ENCODE measurements around the gene MRGPRF. TPM values are rescaled to one million over a fixed set of nuclear protein-coding genes. Genes with fewer than 3 reads are reported as not detected.
A peak's percentile ranks its signal among the peaks of the same experiment; 100 is the strongest.

MRGPRF gene
- total RNA-seq, 2 donors from 2014 or later = 3.0 to 17.9 TPM

- Histone ChIP-seq H3K27me3 (no peaks in the 10 kb centered on the region), H3K27ac (no peak overlapping the region), H3K9ac (ENCODE audit: low read depth in 2 of 2, low read length in 2 of 2) (no peak overlapping the region), H3K4me3 (no peak overlapping the region), H3K36me3 (no peaks in the 10 kb centered on the region), H3K9me3 (no peaks in the 10 kb centered on the region), H3K4me1 (no peaks in the 10 kb centered on the region)
- peak; percentile 12 for DNase-seq
- intact Hi-C loops (cut with DNase I) = no loop called here
- no peak for TF ChIP-seq CTCF (IDR thresholded peaks at IDR 0.05)
Observed at GRCh38 chr11:68999093-68999747, 13.8 kb downstream of the MRGPRF start.

- Histone ChIP-seq H3K4me1 (no peaks in the 10 kb centered on the region), H3K9ac (ENCODE audit: low read depth in 2 of 2, low read length in 2 of 2) (no peak overlapping the region), H3K4me3 (no peak overlapping the region), H3K9me3 (no peaks in the 10 kb centered on the region), H3K36me3 (no peaks in the 10 kb centered on the region), H3K27ac (no peak overlapping the region), H3K27me3 (no peaks in the 10 kb centered on the region)
- DNase-seq = peak; percentile 17
- intact Hi-C loops (cut with DNase I) = no loop called here
- no peak for TF ChIP-seq CTCF (IDR thresholded peaks at IDR 0.05)
Observed at GRCh38 chr11:68998390-68998911, 14.6 kb downstream of the MRGPRF start.

GRCh38 chr11:68997995-68998348, 15.1 kb downstream of the MRGPRF start:
- Histone ChIP-seq H3K27ac (no peak overlapping the region), H3K27me3 (no peaks in the 10 kb centered on the region), H3K36me3 (no peaks in the 10 kb centered on the region), H3K4me3 (no peak overlapping the region), H3K4me1 (no peaks in the 10 kb centered on the region), H3K9me3 (no peaks in the 10 kb centered on the region), H3K9ac (ENCODE audit: low read depth in 2 of 2, low read length in 2 of 2) (no peak overlapping the region)
- no peak for TF ChIP-seq CTCF (IDR thresholded peaks at IDR 0.05)
- intact Hi-C loops (cut with DNase I) = no loop called here
- DNase-seq = no peak

GRCh38 chr11:68997124-68997994, 15.7 kb downstream of the MRGPRF start:
- no peak for TF ChIP-seq CTCF (IDR thresholded peaks at IDR 0.05)
- H3K27me3 ChIP-seq = no peaks in the 10 kb centered on the region
- no peaks in the 10 kb centered on the region for H3K36me3 ChIP-seq
- no peaks in the 10 kb centered on the region for H3K9me3 ChIP-seq
- no peaks in the 10 kb centered on the region for H3K4me1 ChIP-seq
- H3K27ac ChIP-seq = no peak overlapping the region
- DNase-seq = peak; percentile 16
- no peak overlapping the region for H3K9ac ChIP-seq (ENCODE audit: low read depth in 2 of 2, low read length in 2 of 2)
- intact Hi-C loops (cut with DNase I) = no loop called here
- no peak overlapping the region for H3K4me3 ChIP-seq

- H3K36me3 ChIP-seq = no peaks in the 10 kb centered on the region
- peak; percentile 7 for DNase-seq
- H3K27me3 ChIP-seq = no peaks in the 10 kb centered on the region
- no peak overlapping the region for H3K9ac ChIP-seq (ENCODE audit: low read depth in 2 of 2, low read length in 2 of 2)
- no peaks in the 10 kb centered on the region for H3K9me3 ChIP-seq
- H3K4me1 ChIP-seq = no peaks in the 10 kb centered on the region
- no peak overlapping the region for H3K27ac ChIP-seq
- TF ChIP-seq CTCF (IDR thresholded peaks at IDR 0.05) = no peak
- intact Hi-C loops (cut with DNase I) = no loop called here
- no peak overlapping the region for H3K4me3 ChIP-seq
Observed at GRCh38 chr11:68996376-68997123, 16.5 kb downstream of the MRGPRF start.
